HG03342 (cell line): ENCODE results near the gene GRIP1.

Experiments
- ATAC-seq: cut with Tn5 transposase; IDR thresholded peaks from one replicate; pipeline ENCODE4 v1.9.1; 2021; ENCODE audit warnings: mild to moderate bottlenecking, moderate library complexity; ENCODE audit not compliant: unreplicated experiment

Gene GRIP1

DNA sequence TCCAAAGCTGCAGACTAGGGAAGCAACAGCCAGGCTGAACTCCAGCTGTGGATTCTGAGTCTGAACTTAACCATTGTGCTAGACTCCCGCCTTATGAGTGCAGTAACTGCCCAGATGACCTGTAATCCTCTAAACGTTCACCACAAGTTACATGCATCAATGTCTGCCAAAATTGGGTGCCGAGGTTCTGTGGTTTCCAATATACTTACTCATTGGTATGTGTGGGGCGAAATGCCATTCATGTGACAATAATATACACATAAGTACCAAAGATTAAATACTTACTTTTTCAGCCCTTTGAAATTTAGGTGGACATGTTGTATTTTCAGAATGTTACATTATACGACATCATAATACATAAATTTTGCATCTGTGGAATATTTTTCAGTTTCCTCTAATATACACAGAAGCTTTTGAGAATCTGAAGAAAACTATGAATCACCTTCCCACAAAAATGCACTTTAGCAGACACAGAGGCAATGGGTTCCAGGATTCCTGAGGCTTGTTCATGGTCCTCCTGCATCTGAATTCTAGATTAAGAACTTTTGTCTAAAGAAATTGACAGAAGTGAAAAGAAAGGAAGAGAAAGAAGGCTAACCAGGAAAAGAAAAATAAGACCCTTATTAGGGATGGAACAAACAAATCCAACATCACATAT lies 31.7 kb downstream of the GRIP1 start:
- ATAC-seq, result no peak

DNA sequence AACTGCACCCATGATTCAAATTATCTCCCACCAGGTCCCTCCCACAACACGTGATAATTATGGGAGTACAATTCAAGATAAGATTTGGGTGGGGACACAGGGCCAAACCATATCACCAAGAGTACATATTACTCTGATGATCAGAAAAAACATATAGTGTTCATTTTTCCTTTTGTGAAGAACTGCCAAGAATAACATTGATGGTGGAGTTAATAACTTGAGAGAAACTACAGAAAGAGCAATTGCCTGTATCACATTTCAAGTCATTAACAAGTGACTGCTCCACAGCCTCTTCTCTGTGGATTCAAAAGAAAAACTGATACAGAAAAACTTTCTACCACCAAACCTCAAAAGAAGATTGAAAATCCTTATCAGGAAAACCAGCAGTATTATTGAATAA lies 34.7 kb downstream of the GRIP1 start:
- ATAC-seq, result no peak

DNA sequence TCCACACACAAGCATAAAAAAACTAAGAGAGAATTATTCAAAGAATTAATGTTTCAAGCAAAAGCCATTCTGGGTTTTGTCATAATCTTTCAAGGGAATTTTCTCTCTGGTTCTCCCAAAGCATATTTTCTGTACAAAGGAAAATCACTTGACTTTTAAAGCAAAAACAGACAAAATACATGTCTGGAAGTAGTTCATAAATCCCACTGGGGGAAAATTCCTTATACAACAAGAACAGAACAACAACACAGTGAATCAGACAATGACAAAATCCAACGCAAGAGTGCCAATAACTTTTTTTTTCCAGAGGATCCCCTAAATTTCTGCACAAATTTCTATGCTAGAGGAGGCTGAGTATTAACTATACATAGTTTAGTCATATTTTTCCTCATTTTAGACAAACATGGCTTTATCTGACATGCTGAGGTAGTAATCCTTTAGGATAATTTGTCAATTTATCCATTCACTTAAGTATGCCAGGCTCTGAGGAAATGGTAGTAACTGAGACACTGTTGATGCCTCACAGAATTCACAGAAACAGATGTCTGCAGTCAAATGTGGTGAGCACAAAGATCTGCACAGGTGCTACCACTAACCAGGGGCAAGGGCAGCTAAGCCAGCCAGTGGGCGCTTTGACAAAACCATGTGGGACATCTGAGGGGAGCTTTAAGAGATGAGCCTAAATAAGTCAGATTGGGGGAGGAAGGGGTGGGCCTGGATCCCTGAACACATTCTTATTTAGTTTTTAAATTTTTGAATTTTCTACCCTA lies 38.0 kb downstream of the GRIP1 start:
- no peak for ATAC-seq

DNA sequence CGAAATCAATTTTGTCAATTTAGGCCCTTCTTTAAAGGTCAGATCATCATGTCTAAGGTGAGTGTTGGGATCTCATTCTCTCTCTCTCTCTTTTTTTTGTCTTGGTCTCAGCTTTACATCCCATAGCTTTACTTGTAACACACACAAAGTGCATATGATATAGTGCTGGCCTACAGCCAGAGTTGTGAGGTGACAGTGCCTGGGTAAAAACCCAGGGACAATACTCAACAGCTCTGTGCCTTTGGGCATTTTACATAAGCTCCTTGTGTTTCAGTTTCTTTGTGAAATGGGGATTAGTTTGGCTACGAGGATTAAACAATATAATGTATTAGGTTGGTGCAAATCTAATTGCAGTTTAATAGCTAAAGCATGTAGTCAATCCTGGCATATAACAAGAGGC lies 40.2 kb downstream of the GRIP1 start:
- no peak for ATAC-seq

DNA sequence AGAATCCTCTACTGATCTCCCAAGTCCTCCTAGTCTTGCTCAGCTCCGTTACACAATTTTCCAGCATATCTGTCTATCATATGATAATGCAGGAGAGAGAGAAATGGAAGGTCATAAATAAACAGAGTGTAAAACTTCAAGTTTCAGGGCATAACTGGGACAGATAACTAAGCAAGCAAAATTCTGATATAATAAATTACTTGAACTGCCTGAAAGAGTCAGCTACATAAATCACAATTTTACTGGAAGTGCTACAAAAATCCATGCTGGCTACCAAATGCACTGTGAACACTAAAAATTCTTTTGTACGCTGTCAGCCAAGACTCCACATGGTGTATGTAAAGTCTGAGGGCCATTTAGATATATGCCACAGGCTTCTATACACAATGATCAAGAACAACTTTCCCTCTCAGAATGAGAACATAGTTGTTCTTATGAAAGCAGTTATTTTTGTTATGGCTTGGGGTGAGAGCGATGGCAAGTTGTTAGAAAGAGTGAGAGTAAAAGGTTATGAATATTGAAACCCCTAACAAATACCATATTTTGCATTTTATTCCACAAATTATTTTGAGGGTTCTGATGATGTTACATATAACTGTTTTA lies 41.1 kb downstream of the GRIP1 start:
- ATAC-seq, result no peak

DNA sequence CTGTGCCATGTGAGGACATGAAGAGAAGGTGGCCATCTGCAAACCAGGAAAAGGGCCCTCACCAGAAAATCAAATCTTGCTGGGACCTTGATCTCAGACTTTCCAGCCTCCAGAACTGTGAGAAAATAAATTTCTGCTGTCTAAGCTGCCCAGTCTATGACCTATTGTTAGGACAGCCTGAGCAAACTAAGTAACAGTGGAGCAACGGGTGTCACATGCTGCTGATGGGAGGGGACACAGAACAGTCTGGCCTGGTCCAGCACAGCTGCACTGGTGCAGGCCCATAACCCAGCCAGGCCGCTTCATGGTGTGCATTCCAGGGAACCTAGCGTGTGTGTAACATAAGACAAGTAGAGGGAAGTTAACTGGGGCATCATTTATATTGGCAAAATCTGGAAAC lies 42.1 kb downstream of the GRIP1 start:
- ATAC-seq, result no peak

DNA sequence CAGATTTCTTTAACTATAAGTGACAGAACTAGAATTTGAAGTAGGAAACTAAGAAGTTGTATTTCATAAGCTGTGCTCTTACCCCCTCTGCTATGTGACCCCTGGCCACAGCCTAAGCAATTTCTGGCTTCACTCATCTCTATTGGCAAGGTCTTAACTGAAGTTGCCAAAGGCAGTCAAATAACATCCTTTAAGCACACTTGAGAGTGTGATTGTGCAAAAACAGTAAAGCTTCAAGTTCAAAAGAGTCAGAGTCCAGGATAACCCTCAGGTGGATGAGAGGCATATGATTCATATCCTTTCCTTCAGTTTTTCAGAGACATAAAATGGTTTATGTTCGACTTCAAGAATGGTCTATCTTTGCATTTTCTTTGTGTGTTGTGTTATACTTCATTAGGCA lies 45.2 kb downstream of the GRIP1 start:
- no peak for ATAC-seq

DNA sequence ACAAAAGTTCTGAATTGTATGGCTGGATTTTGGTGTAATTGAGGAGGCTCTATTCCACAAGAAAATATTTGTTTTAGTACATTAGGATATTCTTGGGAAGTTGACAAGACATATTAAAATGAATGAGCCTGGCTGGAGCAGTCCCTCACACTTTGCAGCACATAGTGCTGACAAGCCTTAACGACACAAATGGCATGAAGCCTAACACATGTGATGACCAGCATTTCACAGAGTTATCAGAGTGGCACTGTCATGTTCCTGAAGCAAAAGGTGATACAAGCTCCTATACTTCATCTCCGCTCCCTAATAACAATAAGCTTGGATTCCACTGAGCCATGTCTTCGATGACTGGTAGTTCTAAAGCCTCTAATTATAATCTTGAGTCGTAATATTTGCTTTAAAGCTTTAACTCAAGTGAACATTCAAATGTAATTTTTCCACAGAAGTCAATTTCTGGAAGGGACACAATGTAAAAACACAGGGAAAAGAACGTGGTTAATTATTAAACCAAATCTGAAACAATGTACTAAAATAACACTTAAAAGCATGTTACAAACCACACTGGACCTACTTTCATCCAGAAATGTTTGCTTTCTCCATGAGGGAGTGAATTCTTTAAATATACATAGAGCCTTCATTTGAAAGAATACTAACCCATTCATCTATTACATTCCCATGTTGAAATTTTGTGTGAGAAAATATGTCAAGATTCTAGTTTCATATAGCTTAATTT lies 49.6 kb downstream of the GRIP1 start:
- no peak for ATAC-seq

DNA sequence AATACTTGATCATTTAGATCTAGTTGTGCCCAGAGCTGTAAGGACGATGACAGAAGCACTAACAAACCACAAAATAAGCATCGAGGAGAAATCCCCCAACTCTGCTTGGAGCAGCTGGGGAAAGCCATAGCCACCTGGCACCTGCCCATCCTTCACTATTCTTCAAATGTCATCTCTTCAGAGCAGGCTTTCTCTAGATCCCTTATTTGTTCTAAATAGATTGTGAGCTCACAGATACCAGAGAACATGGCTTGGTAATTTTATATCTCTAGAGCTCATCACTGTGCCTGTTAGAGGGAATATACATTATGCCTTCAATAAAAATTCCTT lies 50.9 kb downstream of the GRIP1 start:
- ATAC-seq, result no peak

DNA sequence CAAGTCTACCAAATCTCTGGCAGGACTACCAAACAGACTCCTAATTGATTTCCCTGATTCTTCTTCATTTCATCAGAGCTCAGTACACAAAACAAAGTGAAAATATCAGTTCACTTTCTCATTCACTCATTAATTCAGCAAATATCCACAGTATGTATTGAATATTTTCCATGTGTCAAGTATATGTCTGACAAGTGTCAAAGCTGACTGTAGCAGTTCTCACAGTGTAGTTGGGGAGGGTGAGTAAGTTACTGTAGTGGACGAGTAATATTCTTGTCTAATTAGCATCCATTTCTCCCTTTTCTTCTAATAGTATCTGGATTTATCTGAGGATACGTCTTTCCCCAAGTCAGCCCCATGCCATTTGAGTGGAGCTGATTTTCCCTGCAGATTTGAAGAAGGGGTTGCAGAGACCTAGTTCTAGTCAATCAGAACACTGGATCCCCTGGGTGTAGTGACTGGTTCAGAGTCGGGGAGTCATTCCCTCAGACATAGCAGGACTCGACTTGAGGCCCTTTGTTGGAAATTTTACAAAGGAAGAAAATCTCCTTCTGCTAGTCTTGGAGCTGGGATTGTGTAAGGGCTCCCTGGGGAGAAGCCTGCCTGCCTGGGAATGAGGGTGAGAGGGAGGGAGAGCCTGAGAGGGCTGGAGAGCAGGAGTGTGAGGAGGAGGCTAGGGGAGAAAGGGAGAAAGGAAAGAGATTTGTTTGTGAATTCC lies 51.4 kb downstream of the GRIP1 start:
- no peak for ATAC-seq

DNA sequence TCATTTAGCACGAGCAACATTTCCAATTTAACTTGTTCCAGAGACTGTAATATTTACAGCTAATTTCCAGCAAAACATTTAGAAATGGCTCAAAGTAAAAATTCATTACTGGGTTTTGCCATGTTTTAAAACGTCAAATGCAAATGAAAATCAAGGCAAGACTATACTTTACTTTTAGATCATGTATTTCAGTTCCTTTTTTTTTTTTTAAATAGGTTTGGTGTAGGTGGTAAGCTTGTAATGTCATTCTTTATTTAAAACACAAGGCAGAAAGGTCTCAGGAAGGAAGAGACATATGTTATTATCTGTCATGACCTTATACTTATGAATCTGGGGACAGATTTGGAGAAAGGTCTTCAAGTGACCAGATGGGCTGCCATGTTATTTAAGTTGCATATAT lies 54.1 kb downstream of the GRIP1 start:
- no peak for ATAC-seq

DNA sequence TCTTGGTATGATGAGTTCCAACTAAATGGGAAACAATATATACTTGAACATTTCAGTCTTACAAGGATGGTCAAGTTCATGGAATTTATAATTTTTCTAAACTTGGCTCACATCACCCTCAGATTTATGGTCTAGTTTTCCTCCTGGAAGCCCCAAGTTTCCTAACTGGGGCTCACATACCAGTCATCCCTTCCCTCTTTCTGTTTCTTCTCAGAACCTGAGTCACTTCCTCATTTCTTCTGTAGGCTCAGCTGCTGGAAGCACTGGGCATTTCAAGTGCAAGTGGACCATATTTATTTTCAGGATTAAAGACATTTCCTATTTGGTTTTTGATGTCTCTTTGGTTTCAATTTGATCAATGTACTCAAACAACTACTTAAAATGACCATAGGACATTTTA lies 55.4 kb downstream of the GRIP1 start:
- ATAC-seq, result no peak

DNA sequence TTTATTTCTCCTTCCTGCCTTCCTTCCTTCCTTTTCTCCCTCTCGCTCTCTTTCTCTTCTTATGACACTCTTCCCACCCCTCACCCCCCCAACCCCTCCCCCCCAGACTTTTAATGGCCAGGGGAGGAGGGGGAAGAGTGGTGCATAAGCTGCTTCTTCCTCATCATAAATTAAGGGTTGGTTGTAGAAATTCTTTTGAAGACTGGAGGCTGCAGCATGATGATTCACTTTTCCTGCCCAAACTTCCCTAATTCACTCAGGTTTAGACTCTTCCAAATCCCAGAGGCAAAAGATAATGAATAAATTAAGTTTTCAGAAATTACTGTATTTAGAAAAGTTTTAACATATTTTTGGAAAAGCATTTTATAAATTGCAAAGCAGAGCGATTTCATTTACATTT lies 58.2 kb downstream of the GRIP1 start:
- ATAC-seq, result no peak

DNA sequence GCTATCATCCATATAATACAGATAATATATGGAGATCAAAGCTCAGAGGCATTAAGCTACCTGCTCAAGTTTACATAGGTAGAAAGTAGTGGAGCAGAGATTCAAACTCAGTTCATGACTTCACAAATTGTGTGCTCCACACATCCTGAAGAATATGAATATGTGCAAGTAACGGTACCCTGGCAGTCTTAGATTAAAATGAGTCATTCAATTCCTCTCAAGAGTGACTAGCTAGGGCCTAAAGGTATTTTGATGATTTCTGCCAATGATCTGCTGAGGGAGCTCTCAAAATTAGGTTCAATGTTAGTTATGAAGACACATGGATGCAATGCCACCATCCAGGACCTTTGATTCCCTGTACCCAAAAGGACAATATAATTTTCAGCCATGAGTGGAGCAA lies 58.9 kb downstream of the GRIP1 start:
- ATAC-seq, result no peak

DNA sequence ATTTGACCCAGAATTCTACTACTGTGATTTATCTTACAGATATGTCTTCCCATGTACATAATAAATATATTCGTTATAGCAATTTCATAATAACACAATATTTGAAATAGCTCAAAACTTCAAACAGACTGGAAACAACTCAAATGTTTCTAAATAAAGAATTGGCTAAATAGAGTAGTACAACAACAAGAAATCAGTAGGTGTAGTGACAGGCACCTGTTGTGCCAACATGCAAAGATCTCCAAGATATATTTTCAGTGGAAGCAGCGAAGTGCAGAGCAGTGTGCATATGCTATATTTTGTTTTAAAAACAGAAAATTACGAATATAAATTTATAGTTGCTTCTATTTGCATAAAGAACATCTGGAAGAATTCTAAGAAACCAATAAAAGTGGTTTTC lies 60.9 kb downstream of the GRIP1 start:
- no peak for ATAC-seq

DNA sequence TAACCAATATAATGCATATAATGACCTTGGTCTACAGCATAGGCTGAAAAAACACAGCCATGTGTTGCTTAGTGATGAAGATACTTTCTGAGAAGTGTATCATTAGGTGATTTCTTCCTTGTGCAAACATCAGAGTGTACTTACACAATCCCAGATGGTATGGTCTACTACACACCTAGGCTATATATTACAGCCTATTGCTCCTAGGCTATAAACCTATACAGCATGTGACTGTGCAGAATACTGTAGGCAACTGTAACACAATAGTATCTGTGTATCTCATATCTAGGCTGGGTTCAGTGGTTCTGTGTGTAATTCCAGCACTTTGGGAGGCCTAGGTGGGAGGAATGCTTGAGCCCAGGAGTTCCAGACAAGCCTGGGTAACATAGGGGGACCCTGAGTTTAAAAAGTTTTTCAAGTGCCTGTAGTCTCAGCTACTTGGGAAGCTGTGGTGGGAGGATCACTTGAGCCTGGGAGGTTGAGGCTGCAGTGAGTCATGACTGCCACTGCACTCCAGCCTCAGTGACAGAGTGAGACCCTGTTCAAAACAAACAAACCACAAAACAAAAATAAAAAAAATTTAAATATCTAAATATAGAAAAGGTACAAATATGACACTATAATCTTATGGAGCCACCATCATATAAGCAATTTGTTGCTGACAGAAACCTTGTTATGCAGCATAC lies 66.6 kb downstream of the GRIP1 start:
- no peak for ATAC-seq

DNA sequence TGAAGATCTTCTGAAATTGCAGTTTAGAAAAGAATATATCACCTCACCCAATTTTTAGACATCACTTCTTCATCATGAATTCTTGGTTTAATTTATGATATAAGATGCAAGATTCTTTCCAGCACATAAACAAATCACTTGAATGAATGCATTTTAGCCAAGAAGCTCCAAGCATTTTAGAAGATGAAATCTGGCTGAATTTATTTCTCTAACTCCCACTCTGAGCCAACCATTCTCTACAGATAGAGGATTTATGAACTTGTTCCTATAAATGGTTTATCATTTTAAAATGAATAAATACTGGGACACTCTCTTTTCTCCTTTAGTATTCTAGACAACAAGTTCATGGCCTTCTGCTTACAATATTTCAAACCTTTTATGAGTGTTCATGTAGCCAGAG lies 71.7 kb downstream of the GRIP1 start:
- no peak for ATAC-seq

DNA sequence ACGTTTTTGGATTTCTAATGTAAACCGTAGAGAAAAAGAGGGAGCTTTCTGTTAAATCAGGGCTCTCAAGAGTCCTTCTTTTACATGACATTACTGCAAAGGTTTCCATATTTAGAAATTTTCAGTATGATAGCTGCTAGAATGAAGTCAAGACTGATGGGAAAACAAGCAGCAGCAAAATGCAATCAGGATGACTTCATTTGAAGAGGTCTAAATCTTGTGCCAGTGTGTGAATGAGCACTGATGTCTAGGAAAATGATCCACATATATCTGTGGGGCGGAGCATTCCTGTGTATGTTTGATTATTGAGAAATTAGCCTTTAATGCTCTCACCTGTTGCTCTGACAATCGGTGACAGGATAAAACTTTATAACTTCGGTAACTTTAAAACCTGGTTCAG lies 73.6 kb downstream of the GRIP1 start:
- no peak for ATAC-seq

DNA sequence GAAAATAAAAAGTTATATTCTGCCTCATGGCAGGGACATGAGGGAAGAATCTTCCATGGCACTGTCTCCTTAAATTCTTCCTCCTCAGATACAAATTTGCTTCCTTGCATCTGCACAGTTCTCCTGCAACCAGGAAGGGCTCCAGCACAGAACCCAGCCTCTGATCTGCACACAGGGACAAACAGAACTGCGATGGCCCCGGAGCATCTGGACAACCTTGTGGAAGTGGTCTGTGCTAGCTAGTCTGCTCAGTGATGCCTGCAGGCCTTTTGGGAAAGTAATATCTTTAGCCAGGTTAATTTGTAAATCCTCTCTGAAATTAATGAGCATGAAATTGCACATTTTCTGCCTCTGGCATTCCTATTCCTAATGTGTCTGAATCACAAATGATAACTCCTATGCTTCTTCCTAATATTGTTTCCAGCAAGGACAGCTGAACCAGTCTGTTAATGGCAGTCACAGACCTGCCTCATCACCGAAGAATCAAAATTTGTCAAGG lies 74.8 kb downstream of the GRIP1 start:
- no peak for ATAC-seq

DNA sequence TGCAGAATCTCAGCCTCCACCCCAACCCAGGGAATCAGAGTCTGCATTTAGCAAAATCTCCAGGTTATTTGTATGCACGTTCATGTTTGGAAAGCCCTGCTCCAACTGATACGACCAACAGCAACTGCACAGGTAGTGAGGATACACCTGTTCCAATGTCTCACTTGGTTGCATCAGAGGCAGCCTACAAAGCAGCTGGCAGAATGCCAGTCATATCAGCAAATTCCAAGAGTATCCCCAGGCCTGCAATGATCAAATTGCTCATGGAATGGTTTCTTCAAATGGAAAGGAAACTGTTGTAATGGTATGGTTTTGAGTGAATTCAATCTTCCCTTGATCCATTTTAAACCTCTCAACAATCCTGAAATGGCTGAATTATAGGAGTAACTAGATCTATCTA lies 75.4 kb downstream of the GRIP1 start:
- ATAC-seq, result no peak
